GM19239 (cell line): ENCODE data around the gene PCCA.
"Not testable (repeated sequence)": the region's sequence is repeated elsewhere in the genome, so short reads cannot be mapped to it uniquely, and the experiment has no call there.

Source experiments
- DNase-seq: peaks from one replicate; pipeline ENCODE4 v3.0.0; 2011; ENCODE audit warnings: low spot score; ENCODE audit not compliant: insufficient read length
- FAIRE-seq: peaks from 2 replicates; lab custom pipeline; 2011; peaks lifted over from hg19 to GRCh38; lab: Jason Lieb, UNC

PCCA gene

GRCh38 chr13:100291624-100292023 lies 202.7 kb downstream of the PCCA start:
- DNase-seq (no peak), FAIRE-seq (no peak)

- DNase-seq = no peak
- no peak for FAIRE-seq
These were observed 208.5 kb downstream of the PCCA start for GRCh38 chr13:100297413-100297812.

GRCh38 chr13:100298116-100298681 lies 209.3 kb downstream of the PCCA start:
- DNase-seq = no peak
- FAIRE-seq = no peak

- DNase-seq (no peak), FAIRE-seq (no peak)
These were observed 209.8 kb downstream of the PCCA start for GRCh38 chr13:100298691-100299090.

- FAIRE-seq (no peak), DNase-seq (no peak)
These were observed 211.3 kb downstream of the PCCA start for GRCh38 chr13:100300243-100300642.

- DNase-seq (no peak), FAIRE-seq (no peak)
These were observed 211.8 kb downstream of the PCCA start for GRCh38 chr13:100300708-100301107.

- no peak for FAIRE-seq
- DNase-seq = no peak
These were observed 212.5 kb downstream of the PCCA start for GRCh38 chr13:100301418-100301817.

GRCh38 chr13:100302391-100302790 lies 213.5 kb downstream of the PCCA start:
- FAIRE-seq (no peak), DNase-seq (no peak)

GRCh38 chr13:100304229-100304628 lies 215.3 kb downstream of the PCCA start:
- FAIRE-seq = no peak
- no peak for DNase-seq

GRCh38 chr13:100305398-100305797 lies 216.5 kb downstream of the PCCA start:
- no peak for FAIRE-seq

GRCh38 chr13:100306030-100306429 lies 217.1 kb downstream of the PCCA start:
- DNase-seq = no peak
- no peak for FAIRE-seq

More at GRCh38 chr13:100305398-100305797, 216.5 kb downstream of the PCCA start:
- no peak for DNase-seq

- no peak for FAIRE-seq
- no peak for DNase-seq
These were observed 217.6 kb downstream of the PCCA start for GRCh38 chr13:100306434-100306999.

- FAIRE-seq = no peak
These were observed 225.4 kb downstream of the PCCA start for GRCh38 chr13:100314132-100314910.

GRCh38 chr13:100315522-100315921 lies 226.6 kb downstream of the PCCA start:
- FAIRE-seq (no peak), DNase-seq (no peak)

More at GRCh38 chr13:100314132-100314910, 225.4 kb downstream of the PCCA start:
- no peak for DNase-seq

- FAIRE-seq, DNase-seq: not testable (repeated sequence)
These were observed 229.6 kb downstream of the PCCA start for GRCh38 chr13:100318473-100318872.

- FAIRE-seq (no peak), DNase-seq (no peak)
These were observed 235.0 kb downstream of the PCCA start for GRCh38 chr13:100323937-100324336.

GRCh38 chr13:100330662-100331061 lies 241.8 kb downstream of the PCCA start:
- FAIRE-seq (no peak), DNase-seq (no peak)

GRCh38 chr13:100333141-100333540 lies 244.2 kb downstream of the PCCA start:
- DNase-seq (no peak), FAIRE-seq (no peak)

- DNase-seq = no peak
- no peak for FAIRE-seq
These were observed 245.3 kb downstream of the PCCA start for GRCh38 chr13:100334214-100334613.

GRCh38 chr13:100336795-100337516 lies 248.1 kb downstream of the PCCA start:
- FAIRE-seq (no peak), DNase-seq (no peak)

- FAIRE-seq = no peak
- no peak for DNase-seq
These were observed 249.4 kb downstream of the PCCA start for GRCh38 chr13:100338275-100338674.
